Erythroblast (primary cell): ENCODE measurements around the gene CNKSR1.

Experiments used
- DNase-seq, 2 experiments: peaks; one replicate each; lab custom pipeline; 2025; lab: John Stamatoyannopoulos, UW
- GATA1 ChIP-seq: IDR thresholded peaks from 2 replicates; pipeline ENCODE4 v1.6.1; 2011; ENCODE audit warnings: low read depth, mild to moderate bottlenecking, control low read depth, low read length, moderate library complexity
- POLR2A ChIP-seq: IDR thresholded peaks from 2 replicates; pipeline ENCODE4 v1.6.1; 2011; ENCODE audit warnings: mild to moderate bottlenecking, low read length

CNKSR1 gene

GRCh38 chr1:26156285-26157038 lies 20.8 kb upstream of the CNKSR1 start:
- TF ChIP-seq POLR2A (no peak), GATA1 (no peak)
- no peak for DNase-seq

DNA sequence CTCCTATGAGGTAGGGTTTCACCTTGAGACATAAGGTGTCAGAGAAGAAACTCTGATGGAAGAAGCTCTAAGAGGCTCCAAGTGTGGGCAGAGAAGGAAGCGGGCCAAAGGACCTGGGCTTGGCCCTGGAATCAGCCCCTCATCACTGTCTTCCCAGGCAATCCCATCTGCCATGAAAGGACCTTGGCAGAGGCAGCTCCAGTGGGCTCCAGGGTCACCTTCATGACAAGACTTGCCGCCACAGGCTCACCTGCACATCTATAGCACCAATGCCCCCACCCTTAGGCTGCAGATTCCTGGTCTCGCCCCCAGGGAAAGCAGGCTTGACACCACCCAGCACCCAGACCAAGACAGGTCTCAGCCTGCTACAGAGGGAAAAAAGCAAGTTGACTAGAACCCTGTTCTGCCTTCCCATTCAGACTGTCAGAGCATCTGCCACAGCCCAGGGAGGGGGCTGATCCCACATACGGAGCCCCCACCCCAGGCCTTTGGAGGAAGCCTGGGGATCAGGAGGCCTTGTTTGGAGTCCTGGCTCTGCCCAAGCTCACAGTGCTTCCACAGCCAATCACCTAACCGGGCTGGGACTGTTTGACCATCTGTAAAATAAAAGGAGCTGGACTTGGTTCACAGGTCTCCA lies 18.9 kb upstream of the CNKSR1 start:
- TF ChIP-seq GATA1 (no peak), POLR2A (no peak)
- no peak for DNase-seq

DNA sequence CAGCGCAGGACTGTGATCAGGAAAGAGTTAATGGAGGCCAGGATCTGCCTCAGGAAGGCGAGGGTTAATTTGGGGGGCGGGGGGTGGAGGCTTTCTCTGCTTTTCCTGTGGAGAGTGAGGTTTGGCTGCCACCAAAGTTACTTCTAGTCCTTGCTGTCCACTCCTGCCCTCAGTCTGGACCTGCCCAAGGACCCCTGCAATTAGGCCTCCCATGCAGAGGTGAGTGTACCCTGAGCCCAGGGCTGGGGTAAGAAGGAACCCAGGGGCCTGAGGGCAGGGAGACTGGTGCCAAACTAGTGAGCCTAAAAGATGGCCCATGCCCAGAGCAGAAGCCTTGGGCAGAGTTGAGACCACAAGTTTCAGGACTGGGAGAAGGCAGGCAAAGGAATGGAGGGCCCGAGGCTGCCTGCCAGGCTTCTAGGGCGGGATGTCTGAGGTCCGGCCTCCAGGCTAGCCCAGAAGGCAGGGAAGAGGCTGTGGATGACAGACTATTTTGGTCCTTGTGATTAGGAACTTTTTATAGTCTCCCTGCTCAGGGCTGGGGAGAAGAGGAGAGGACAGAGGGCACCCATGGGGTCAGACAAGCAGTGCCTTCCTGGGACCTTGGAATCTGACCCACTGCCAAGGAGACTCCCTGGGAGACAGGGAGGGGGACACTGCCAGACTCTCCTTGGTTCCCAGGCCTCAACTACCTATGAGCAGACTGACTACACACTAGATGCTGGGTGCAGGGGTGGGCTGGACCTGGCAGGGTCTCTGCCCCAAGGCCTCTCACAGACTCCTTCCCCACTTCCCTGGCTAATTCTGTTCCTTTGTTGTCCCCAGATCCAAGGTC lies 18.2 kb upstream of the CNKSR1 start, which contains the start of gene FAM110D:
Gene FAM110D, plus strand, starts transcription at position 172 of the 835 bp plus-strand sequence. CDS start 2,213 bp downstream, outside the sequence.
- TF ChIP-seq GATA1: no peak
- TF ChIP-seq POLR2A: no peak
- DNase-seq: no peak

GRCh38 chr1:26159743-26160039 lies 17.6 kb upstream of the CNKSR1 start:
- TF ChIP-seq POLR2A (no peak), GATA1 (no peak)
- DNase-seq: no peak

DNA sequence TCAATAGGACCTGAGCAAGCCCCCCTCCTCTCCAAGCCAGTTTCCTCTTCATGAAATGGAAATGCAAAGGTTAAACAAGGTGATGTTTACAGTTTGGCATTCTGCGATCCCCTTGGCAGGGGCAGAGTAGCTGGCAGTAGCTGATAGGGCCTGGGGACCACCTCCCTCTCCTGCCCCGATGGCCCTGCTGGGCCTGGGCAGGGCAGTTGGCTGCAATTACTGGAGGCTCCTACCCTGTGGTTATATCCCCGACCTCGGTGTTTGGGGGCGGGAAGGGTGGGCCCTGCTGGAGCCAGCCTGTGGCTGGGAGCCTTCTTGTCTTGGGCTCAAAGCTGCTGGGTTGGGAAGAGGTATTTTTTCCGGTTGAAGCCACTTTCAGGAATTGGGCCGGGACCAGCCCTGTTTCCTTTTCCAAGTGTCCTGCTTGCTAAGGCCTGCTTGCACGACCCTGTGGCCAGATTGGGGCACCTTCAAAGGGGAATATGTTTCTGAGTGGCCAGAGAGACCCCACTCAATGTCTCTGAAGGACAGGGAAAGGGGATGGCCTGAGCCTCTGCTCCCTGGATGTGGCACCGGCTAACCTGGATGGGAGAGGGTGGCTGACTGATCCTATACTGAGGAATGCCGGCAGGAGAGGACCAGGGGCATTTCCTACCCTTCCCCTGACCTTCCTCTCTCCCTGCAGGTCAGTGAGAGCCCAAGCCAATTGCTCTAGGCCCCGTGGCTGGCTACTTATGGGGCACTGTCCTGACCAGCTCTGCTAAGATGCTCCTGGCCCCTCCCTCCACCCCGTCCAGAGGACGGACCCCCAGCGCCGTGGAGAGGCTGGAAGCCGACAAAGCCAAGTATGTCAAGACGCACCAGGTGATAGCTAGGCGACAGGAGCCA lies 16.5 kb upstream of the CNKSR1 start:
- no peak for TF ChIP-seq GATA1
- TF ChIP-seq POLR2A: no peak
- DNase-seq: no peak

GRCh38 chr1:26161415-26162219 lies 15.7 kb upstream of the CNKSR1 start:
- DNase-seq: peak in 1 of 2 experiments; percentile 84
- TF ChIP-seq GATA1: no peak
- TF ChIP-seq POLR2A: peak; percentile 27

DNA sequence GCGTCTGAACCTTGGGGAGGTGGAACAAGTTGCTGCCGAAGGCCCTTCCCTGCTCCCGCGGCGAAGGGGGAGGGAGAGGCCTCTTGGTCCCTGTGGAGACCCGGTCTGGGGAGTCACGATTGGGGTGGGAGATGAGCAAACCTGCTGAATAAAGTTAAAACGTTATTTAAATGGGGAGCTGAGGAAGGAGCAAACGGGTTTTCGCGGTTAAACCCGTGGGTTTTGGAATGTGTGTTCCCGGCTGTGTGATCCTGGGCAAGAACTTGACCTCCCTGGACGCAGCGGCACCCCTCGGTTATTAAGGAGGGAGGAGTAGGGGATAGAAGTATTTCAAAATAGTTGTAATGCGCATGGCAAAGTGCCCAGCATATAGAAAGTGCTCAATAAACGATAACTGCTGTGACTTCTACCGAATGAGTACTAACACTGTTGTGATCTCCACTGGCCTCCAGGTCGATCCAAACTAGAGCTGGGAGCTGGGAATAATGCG lies 15.0 kb upstream of the CNKSR1 start:
- no peak for DNase-seq
- TF ChIP-seq POLR2A (no peak), GATA1 (no peak)

DNA sequence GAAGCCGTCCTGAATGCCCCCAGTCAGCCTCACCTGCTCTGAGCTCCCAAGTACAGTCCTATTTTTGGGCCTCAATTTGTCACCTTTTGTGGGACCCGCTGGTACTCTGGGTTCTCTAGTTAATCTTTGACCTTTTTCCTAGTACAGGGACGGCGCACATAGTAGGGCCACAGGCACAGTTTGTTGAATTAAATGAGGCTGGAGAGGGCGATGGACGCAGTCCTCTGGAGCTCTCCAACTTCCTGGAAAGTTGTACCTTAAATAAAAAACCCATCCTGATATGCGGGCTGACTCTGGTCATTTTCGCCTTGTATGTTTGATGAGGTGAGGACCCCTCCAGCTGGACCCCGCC lies 13.6 kb upstream of the CNKSR1 start:
- no peak for TF ChIP-seq GATA1
- no peak for TF ChIP-seq POLR2A
- no peak for DNase-seq

DNA sequence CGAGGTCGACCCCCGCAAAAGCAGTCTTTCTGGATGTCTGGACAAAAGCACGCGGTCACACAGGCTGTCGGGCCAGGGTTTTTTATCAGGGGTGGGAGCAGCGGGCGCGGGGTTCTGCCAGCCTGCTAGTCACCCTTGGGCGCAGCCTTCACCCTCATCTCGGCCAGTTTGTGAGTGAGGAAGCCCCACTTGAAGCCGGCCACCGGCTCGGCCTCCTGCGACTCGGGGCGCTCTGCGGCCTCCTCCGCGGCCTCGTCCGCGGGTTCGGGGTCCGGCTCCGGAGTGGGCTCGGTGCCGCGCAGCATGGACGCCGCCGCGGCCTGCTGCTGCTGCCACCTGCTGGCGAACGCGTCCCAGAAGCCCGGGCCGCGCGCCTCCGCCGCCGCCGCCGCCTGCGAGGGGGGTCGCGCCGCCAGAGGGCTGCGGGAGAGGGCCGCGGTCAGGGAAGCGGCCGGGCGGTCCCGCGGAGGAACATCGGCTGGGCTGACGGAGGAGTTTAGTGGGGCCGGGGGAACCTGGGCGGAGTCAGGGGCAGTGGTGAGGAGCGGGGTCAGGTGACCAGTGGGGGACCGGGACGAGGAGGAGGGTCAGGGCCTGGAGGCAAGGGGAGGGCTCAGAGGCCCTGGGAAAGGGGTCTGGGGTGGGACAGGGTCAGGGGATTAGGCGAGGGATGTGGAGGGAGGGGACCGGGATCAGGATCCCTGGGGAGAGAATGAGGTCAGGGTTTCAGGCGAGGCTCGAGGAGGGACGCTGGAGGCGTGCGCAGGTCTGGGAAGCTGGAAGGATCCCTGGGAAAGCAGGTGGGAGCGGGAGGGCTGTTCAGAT lies 13.0 kb upstream of the CNKSR1 start:
- TF ChIP-seq POLR2A (no peak), GATA1 (no peak)
- DNase-seq: peak in 1 of 2 experiments; percentile 70

GRCh38 chr1:26164861-26165842 lies 12.1 kb upstream of the CNKSR1 start:
- TF ChIP-seq POLR2A: no peak
- TF ChIP-seq GATA1: no peak
- no peak for DNase-seq
